Measurements from ENCODE around the gene TRA2A. TPM values are rescaled to one million over a fixed set of nuclear protein-coding genes. Genes with fewer than 3 reads are reported as not detected.
A peak's percentile ranks its signal among the peaks of the same experiment; 100 is the strongest.

The TRA2A gene
- total and polyA plus RNA-seq, 10 of the 15 experiments (the other 5 are each of a cell fraction or from before 2014, with no cell fraction given), result 25.0 to 224 (median 91.3) TPM

- WGBS (ENCODE audit: insufficient coverage, insufficient replicate concordance, low lambda C conversion rate, missing lambda C conversion rate), result 28% methylated on average over 5 of the region's 5 CpGs
- FAIRE-seq, result peak; percentile 97
These were observed 38.9 kb upstream of the TRA2A start for GRCh38 chr7:23570592-23571200.

More at GRCh38 chr7:23570592-23571200, 38.9 kb upstream of the TRA2A start:
- no peak overlapping the region for H3K4me2 ChIP-seq (ENCODE audit: control insufficient read depth, insufficient read depth)
- no peak overlapping the region for H3K27ac ChIP-seq (ENCODE audit: control insufficient read depth, insufficient read depth)
- in situ Hi-C loops (cut with MboI) (loop anchor here (5.0 to 25.0 kb wide), 3 partner anchors 137 to 817 kb away; no protein-coding TSS in a partner anchor), intact Hi-C loops (cut with micrococcal nuclease; ENCODE audit: unreplicated experiment) (loop anchor here (1.0 to 10.0 kb wide), 6 partner anchors 23 to 812 kb away; no protein-coding TSS in a partner anchor)
- no peaks in the 10 kb centered on the region for H3K9me3 ChIP-seq (replicated peaks; ENCODE audit: control insufficient read depth, insufficient read depth, low read length)
- ChIA-PET RAD21 (ENCODE audit: unreplicated experiment) (interaction anchor here (0.6 to 8.1 kb wide), 21 partner anchors 14 to 811 kb away, joined by 3 to 129 read pairs (median 4); partner anchors contain the start of genes FAM221A and STK31), SMC1A (ENCODE audit: uncharacterized antibody, unreplicated experiment) (interaction anchor here (0.6 to 9.9 kb wide), 30 partner anchors 8 to 1095 kb away, joined by 3 to 170 read pairs (median 4); partner anchors contain the start of genes CCDC126 and STK31), POLR2A (interaction anchor here (0.6 kb wide), 1 partner anchor 100 kb away, joined by 3 read pairs; no protein-coding TSS in a partner anchor), CTCF (interaction anchor here (0.6 to 12.8 kb wide), 32 partner anchors 9 to 1094 kb away, joined by 3 to 264 read pairs (median 4); partner anchors contain the start of gene STK31)
- H3K4me3 ChIP-seq, result no peak overlapping the region
- no peaks in the 10 kb centered on the region for H4K20me1 ChIP-seq (ENCODE audit: control insufficient read depth, insufficient read depth)
- no peaks in the 10 kb centered on the region for H3K36me3 ChIP-seq (ENCODE audit: control insufficient read depth in 2 of 2, insufficient read depth in 2 of 2, low read length in 1 of 2)
- no peak overlapping the region for H3K9ac ChIP-seq (ENCODE audit: control insufficient read depth, insufficient read depth, low read length)
- ATAC-seq, result peak; percentile 99
- no peaks in the 10 kb centered on the region for H3K4me1 ChIP-seq (ENCODE audit: control insufficient read depth, insufficient read depth, low read length)
- DNase-seq (ENCODE audit: low read depth, low spot score), result peak; percentile 60
- BruUV-seq (replicated peaks), result no TSS peak
- peak overlapping the region; percentile 96 for H2AFZ ChIP-seq (ENCODE audit: control insufficient read depth, low read depth, low read length)
- peak; percentile 74 for TF ChIP-seq YY1 (IDR thresholded peaks at IDR 0.05; ENCODE audit: low read depth, low read length)
- peak; percentile 62 for TF ChIP-seq RUNX3 (IDR thresholded peaks at IDR 0.05; ENCODE audit: low read length)
- TF ChIP-seq FOXM1 (IDR thresholded peaks at IDR 0.05; ENCODE audit: low read depth, low read length), result peak; percentile 58
- peak; percentile 76 to 98 (median 90) for TF ChIP-seq CTCF (IDR thresholded peaks at IDR 0.05 in 2 of 3, conservative IDR thresholded peaks at IDR 0.05 in 1 of 3; ENCODE audit: control insufficient read depth in 2 of 3, extremely low read depth in 1 of 3, insufficient read depth in 1 of 3, low read depth in 3 of 3, low read length in 3 of 3)
- TF ChIP-seq RAD21 (IDR thresholded peaks at IDR 0.05; ENCODE audit: insufficient read depth, low read depth, low read length), result peak; percentile 100
- no peak for TF ChIP-seq SMAD5 (IDR thresholded peaks at IDR 0.05; ENCODE audit: low read depth)
- 0 out of 2 replicates have a peak, but pooled peaks have one; percentile 44 for TF ChIP-seq ZNF24 (IDR thresholded peaks at IDR 0.05)
- peak; percentile 100 for TF ChIP-seq SMC3 (IDR thresholded peaks at IDR 0.05; ENCODE audit: borderline replicate concordance, low read length)
- 0 out of 2 replicates have a peak, but pooled peaks have one; percentile 34 for TF ChIP-seq STAT1 (conservative IDR thresholded peaks at IDR 0.05)
- TF ChIP-seq EED (IDR thresholded peaks at IDR 0.05; ENCODE audit: low read depth), result peak; percentile 34; the same call in 1 of the 2 replicates
- TF ChIP-seq MLLT1 (IDR thresholded peaks at IDR 0.05), result no peak
- no peak for TF ChIP-seq CHD4 (IDR thresholded peaks at IDR 0.05)
- TF ChIP-seq SKIL (IDR thresholded peaks at IDR 0.05; ENCODE audit: low read depth, poor library complexity, severe bottlenecking), result peak; percentile 57
- TF ChIP-seq POU2F2 (IDR thresholded peaks at IDR 0.05; ENCODE audit: borderline replicate concordance, low read depth, low read length), result 0 out of 3 replicates have a peak, but pooled peaks have one; percentile 21
- TF ChIP-seq NFYB (IDR thresholded peaks at IDR 0.05; ENCODE audit: insufficient read depth, low read depth, low read length), result no peak
- TF ChIP-seq CREB1 (IDR thresholded peaks at IDR 0.05; ENCODE audit: low read depth), result no peak
- 0 out of 2 replicates have a peak, but pooled peaks have one; percentile 30 for TF ChIP-seq IRF4 (IDR thresholded peaks at IDR 0.05; ENCODE audit: low read depth, low read length)
- no peaks in the 10 kb centered on the region for H3K27me3 ChIP-seq (replicated peaks in 1 of 2; ENCODE audit: control insufficient read depth in 2 of 2, insufficient read depth in 2 of 2, low read length in 1 of 2)
- no peaks in the 10 kb centered on the region for H3K79me2 ChIP-seq (ENCODE audit: control insufficient read depth, insufficient read depth, low read length)

All from GM12878 (cell line).